Dermis microvascular lymphatic vessel endothelial cell (primary cell): ENCODE results near the gene USP10. TPM values are rescaled to one million over a fixed set of nuclear protein-coding genes. Genes with fewer than 3 reads are reported as not detected.

Experiments used
- DNase-seq, 2 donors: peaks; one replicate each; pipeline versions ENCODE4 v3.0.0 to v3.0.0-alpha.2; 2010; ENCODE audit warnings: low read depth in 2 of 2
- total RNA-seq: library from RNA; depleted of rRNA; stranded (reverse); fragments of >200 nt; gene quantifications from 2 replicates; pipeline ENCODE4 v1.2.1, GENCODE V29; 2014

The USP10 gene, protein sequence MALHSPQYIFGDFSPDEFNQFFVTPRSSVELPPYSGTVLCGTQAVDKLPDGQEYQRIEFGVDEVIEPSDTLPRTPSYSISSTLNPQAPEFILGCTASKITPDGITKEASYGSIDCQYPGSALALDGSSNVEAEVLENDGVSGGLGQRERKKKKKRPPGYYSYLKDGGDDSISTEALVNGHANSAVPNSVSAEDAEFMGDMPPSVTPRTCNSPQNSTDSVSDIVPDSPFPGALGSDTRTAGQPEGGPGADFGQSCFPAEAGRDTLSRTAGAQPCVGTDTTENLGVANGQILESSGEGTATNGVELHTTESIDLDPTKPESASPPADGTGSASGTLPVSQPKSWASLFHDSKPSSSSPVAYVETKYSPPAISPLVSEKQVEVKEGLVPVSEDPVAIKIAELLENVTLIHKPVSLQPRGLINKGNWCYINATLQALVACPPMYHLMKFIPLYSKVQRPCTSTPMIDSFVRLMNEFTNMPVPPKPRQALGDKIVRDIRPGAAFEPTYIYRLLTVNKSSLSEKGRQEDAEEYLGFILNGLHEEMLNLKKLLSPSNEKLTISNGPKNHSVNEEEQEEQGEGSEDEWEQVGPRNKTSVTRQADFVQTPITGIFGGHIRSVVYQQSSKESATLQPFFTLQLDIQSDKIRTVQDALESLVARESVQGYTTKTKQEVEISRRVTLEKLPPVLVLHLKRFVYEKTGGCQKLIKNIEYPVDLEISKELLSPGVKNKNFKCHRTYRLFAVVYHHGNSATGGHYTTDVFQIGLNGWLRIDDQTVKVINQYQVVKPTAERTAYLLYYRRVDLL
- 36.6 and 52.1 TPM in 2 replicates for total RNA-seq

DNA sequence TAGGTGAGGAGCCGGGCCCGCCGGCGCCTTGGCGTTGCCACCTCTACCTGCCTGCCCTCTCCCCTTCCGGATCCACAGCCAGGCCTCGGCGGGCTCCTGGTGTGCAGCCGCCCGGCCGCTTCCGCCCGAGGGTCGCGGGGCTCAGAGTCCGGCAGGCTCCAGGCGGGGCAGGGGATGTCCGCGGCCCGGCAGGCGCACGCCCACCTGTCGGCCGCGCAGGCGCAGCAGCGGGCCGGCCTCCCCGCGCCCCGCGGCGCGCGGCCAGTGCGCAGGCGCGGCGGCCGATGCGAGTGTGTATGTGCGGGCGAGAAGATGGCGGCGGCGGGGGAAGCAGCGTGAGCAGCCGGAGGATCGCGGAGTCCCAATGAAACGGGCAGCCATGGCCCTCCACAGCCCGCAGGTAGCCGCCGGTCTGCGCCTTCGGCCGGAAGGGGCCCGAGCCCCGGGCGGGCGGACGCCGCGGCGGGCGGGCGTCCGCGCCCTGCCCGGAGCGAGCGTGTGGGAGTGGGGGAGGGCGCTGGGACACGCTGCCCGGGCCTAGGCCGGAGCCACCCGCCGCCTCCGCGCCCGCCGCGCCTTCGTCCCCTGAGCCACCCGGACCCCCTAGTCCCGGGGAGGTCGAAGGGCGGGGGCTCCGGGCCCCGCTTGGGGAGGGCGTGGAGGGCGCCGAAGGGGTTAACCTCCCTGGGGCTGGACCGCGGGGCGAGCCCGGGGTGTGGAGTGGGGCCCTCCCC is at the start of gene USP10:
Gene USP10, plus strand, starts transcription at position 289 of the 734 bp plus-strand sequence. Its CDS starts 91 bp downstream, at position 380.
- peak; percentile 49 to 81 for DNase-seq

DNA sequence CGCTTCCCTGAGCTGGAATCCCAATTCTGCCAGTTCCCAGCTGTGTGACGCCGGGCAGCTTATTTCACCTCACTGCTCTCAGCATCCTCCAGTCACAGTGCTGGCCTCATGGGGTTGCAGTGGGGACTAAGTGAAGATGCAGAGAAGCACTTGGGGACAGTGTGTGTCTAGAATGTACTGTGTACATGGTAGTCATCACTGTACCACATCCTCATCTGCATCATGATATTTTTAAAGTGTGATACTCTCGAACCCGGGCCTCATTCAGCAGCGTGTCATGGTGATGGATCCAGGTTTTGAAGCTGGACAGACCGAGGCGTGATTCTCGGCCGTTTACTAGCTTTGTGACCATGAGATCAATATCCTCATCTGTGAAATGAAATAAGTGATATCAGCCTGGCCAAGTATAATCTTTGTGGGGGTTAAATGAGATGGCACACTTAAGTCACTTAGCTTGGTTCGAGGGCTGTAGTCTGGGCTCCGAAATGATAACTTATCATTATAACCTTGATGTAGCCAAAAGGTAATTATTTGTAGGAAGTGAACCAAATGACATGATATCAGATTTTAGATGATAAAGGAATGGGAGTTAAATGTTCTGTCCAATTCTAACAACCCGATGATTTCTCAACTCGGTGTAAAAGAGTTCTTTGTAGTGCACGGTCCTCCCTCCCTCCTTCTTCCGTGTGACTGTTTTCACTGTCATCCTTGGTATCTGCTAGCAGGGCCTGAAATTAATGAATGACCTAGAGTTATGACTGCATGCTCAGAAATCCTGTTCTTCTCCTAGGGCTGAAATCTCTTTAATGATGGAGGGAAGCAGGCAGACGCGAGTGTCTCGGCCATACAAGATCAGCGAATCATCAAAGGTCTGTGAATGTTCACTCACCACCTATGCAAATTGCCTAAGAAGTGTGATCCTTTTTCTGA is 49.5 kb upstream of the USP10 start:
- DNase-seq = no peak

DNA sequence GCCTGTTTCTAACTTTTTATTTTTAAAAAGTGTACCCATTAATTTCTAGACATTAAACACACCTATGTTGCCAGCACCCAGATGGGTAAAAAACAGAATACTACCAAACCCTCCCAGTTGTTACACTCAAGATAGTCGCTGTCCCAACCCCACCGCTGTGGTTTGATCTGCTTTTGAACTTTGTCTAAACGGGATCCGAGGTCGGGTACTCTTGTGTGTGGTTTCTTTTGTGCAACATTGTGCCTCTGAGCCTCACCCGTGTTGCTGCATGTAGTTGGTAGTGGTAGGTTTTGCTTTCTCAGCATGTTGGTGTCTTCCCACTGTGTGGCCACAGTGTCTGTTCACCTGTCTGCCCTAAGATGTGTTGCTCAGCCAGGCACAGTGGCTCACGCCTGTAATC is 47.2 kb upstream of the USP10 start:
- DNase-seq = no peak

DNA sequence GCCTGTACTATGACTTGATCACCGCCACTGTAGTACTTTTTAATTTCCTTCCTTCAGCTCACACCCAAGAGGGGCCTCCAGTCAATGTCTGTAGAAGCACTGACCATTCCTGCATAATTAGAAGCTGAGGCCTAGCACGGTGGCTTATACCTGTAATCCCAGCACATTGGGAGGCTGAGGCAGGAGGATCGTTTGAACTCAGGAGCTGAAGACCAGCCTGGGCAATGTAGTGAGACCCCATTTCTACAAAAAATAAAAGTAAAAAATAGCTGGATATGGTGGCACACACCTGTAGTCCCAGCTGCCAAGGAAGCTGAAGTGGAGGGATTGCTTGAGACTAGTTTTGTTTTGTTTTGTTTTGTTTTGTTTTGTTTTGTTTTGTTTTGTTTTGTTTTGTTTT is 45.6 kb upstream of the USP10 start:
- DNase-seq = no peak

DNA sequence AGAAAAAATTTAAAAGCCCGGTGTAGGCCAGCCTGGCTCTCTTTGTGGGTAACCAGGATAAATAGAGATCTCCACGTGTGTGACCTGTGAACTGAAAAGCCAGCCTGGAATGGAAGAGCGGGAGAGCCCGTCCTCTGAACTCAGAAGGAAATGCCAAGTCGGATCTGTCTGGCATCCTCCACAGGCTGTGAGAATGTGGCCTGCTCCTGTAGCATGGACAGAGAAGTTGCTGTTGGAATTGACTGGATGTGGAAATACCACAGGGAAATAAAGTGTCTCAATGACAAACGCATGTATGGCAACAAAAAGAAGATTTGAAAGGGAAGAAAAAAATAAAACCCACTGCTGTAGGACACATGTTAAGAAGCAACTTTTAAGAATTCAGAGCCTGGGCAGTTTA is 44.8 kb upstream of the USP10 start:
- no peak for DNase-seq

DNA sequence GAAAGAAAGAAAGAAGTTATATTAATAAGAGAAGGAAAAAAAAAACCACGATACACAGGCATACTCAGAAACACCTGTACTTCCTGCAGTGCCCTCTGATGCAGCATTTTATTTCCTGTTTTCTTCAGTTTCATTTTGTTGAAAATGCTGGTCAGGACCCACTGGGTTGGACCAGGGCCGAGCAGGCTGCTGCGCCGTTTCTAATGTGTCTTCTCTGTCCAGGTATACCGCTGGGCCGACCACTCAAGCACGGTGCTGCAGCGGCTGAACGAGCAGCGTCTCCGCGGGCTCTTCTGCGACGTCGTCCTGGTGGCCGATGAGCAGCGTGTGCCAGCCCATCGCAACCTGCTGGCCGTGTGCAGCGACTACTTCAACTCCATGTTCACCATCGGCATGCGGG is 43.2 kb upstream of the USP10 start:
- no peak for DNase-seq

DNA sequence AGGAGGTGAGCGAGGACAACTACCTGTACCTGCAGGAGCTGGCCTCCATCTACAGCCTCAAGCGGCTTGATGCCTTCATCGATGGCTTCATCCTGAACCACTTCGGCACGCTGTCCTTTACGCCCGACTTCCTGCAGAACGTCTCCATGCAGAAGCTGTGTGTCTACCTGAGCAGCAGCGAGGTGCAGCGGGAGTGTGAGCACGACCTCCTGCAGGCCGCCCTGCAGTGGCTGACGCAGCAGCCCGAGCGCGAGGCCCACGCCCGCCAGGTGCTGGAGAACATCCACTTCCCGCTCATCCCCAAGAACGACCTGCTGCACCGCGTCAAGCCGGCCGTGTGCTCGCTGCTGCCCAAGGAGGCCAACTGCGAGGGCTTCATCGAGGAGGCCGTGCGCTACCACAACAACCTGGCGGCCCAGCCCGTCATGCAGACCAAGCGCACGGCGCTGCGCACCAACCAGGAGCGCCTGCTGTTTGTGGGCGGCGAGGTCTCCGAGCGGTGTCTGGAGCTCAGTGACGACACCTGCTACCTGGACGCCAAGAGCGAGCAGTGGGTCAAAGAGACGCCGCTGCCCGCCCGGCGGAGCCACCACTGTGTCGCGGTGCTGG is 42.5 kb upstream of the USP10 start:
- no peak for DNase-seq

DNA sequence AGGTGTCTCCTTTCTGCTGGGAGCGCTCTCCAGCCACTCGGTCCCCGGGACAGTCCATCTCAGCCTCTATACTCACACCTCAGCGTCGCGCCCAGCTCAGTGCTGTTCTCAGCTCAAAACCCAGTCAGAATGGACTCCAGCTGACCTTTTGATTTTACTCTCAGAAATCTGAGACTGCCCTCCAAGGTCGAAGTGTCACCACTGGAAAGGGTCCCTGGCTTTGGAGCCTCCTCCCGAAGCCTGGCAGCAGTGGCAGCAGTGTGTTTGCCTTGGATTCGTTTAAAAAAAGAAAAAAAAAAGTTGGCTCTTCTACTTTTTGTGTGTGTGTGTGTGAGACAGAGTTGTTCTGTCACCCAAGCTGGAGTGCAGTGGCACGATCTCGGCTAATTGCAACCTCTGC is 41.1 kb upstream of the USP10 start:
- no peak for DNase-seq

DNA sequence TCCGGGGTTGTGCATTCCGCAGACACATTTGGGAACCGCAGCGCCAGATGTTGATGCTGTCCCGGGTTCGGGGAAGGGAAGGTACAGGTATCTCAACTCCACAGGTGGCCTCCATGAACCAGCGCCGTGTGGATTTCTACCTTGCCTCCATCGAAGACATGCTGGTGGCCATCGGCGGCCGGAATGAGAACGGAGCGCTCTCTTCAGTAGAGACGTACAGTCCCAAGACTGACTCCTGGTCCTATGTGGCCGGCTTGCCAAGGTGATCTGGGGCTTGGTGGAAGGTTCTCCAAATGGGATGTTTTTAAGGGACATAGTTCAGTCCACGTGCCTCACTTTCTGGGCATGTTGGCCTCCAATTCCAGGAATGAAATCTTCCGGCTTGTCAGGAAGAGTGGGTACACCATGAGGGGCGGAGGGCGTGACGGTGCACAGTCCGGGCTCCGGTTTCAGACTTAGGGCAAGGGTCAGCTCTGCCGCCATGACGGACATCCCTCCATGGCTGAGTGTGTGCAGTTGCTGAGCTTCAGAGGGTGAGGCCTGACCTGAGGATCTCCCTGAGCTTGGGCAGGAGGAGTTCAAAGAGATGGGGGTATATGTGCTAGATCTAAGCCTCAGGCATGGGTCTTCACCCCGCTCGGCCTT is 40.0 kb upstream of the USP10 start:
- no peak for DNase-seq

DNA sequence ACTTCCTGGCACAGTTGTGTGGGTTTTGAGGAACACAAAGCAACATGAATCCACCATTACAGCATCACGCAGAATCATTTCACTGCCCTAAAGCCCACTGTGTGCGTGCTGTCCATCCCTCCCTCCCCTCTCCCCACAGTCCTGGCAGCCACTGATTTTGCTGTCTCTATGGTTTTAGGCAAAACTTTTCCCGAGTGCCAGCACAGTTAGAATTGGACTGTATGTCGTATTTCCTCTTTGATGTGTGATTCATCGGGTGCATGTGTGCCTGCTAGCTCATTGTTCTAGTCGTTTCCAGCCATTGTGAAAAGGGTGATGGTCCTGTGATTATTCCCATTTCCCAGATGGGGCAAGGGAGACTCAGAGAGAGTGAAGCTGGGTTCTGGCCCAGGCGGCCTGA is 38.8 kb upstream of the USP10 start:
- peak; percentile 87 to 93 for DNase-seq

DNA sequence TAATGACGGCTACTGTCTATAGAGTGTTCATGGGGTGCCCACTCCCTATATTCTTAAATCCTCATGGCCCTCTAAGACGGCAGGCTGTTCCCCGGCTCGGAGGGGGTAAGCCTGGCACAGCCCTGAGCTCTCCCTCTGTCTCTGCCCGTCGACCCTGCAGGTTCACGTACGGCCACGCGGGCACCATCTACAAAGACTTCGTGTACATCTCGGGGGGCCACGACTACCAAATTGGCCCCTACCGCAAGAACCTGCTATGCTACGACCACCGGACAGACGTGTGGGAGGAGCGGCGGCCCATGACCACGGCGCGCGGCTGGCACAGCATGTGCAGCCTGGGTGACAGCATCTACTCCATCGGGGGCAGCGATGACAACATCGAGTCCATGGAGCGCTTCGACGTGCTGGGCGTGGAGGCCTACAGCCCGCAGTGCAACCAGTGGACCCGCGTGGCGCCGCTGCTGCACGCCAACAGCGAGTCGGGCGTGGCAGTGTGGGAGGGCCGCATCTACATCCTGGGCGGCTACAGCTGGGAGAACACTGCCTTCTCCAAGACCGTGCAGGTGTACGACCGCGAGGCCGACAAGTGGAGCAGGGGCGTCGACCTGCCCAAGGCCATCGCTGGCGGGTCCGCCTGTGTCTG is 38.3 kb upstream of the USP10 start:
- no peak for DNase-seq

DNA sequence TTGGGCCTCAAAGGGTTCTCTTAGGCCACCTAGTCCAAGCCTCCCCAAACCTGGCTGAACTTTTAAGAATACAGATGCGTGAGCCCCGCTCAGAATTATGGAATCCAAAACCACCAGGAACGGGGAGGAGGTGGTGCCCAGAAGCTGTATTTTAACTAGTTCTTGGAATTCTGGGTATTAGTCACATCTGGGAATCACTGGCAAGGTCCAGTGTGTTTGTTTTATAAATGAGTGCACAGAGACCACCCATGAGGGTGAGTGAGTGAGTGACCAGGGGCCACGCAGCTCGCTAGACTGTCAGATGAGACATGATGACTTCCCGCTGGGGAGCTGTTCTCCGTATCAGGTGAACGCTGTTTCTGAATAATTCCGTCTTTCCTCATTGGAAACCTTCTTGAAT is 37.3 kb upstream of the USP10 start:
- no peak for DNase-seq

DNA sequence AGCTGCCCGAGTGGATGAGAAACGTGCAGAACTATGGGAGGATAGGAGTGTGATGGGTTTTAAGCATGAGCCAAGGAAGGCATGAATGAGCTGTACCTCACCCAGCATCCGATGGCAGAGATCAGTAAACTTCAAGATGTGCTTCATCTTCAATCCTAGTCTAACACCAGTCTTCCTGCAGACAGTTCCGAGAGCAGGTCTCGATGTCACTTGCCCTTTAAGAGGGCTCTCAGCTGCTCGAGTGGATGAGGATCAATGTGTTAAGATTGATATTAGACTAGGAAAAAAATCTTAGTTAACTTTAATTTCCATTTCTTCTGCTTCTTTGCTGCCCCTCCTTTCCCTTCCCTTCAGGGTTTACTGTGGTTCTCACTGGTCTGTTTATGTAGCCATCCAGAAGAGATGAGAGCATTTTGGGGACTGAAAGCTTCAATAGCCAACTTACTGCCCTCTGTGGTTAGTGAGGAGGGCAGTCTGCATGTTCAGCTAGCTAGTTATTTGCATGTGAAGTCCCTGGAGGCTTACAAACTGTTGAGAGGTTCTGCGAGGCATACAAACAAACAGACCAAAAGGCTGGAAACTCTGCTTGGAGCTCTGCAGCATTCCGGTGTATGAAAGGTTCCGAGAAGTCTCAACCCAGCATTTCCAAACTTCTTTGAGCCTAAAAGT is 36.2 kb upstream of the USP10 start:
- DNase-seq = no peak

DNA sequence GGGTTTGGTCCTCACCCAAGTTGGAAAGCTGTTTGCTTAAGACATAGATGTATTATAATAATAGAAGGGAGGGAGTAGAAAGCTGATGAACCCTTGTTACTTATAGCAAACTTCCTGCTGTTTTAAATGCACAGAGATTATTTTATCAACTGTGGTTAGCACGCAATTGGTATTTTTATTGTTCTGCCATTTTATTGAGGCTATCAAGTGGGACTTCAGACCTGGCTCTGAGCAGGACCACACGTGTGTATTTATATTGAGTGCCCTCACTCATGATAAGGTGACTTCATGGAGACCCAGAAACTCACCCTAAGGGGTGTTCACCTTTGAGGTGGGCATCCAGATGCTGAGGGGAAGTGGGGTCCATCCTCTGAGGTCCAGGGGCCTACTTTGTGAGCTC is 34.4 kb upstream of the USP10 start:
- no peak for DNase-seq

DNA sequence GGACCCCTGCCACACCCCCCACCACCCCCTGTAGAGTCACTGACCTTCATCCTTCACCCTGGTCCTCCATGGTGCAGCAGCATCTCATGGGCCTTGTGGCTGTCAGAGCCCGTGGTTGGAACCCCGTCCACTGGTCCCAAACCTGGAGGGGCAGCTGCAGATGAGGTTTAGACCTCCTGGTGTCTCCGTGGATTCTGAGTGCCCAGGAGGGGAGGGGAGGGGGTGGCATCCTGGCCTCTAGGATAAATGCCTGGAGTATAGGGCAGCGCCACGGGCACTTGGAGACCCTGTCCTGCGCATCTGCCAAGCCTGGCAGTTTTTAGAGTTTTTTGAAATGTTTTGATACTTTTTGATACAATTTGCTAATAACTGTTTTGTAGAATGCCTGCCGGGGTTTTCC is 34.0 kb upstream of the USP10 start:
- DNase-seq = no peak

DNA sequence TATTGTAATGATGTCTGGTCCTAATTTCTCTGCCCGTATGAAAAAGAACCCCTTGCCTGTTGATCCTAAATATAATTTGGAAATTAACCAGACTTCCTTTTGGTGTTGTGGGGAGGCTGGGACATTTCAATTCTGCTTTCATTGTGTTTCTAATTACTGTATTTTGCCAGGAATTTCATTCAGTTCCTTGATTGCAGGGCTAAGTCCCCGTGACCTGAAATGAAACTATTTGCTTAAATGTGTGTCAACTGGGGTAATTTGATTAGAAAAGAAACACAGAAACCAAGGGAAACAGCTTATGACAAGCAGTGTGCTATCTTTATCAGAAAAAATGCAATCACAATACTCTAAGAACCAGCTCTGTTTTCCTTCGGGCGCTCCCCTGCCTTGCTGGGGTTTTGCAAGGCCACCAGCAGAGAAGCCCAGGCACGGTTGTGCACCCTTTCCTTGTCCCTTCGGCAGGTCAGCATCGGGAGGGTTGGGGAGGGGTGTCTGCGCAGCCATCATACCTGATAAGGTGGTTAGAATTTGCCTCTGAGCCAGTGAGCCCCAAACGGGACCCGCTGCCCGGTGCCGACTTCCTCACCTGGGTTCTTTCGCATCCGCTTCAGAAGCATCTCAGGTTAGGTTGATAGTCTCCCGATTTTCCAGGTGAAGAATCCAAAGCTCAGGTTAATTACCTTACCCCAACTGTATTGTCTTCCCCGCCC is 32.0 kb upstream of the USP10 start:
- DNase-seq = no peak

DNA sequence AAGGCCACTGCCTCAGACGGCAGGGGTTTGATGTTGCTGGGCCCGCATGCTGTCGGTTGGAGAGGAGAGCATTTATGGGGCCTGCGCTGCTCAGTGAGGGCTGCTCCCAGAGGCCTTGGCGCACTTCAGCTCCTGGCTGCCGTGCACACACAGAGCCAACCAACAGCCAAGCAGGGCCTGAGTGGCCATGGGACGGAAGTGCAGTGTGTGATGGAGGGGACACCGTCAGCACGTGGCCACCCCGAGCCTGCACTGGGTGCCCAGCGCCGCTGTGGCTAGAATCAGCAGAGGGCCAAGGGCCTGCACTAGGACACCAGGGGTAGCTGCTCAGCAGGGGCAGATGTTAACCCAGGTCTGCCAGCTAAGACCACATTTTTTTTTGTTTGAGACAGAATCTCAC is 29.7 kb upstream of the USP10 start:
- no peak for DNase-seq
